HepG2 (cell line): ENCODE measurements around the gene IGFL2. TPM values are rescaled to one million over a fixed set of nuclear protein-coding genes. Genes with fewer than 3 reads are reported as not detected.

ENCODE experiments used
- ESRRA ChIP-seq: sonication (generic); formaldehyde crosslinking; IDR thresholded peaks from 2 replicates; pipeline ENCODE4 v1.5.1; 2020; ENCODE audit warnings: mild to moderate bottlenecking, low read depth, missing genetic modification reagents
- FOSL2 ChIP-seq: sonication (generic); formaldehyde crosslinking; IDR thresholded peaks from 2 replicates; pipeline ENCODE4 v1.4.0; 2020; ENCODE audit warnings: missing genetic modification reagents
- FOXA3 ChIP-seq: IDR thresholded peaks from 2 replicates; pipeline ENCODE4 v1.6.1; 2016; ENCODE audit warnings: missing genetic modification reagents, missing compliant biosample characterization
- HDAC2 ChIP-seq: sonication (generic); formaldehyde crosslinking; IDR thresholded peaks from 2 replicates; pipeline ENCODE4 v1.4.0; 2020; ENCODE audit warnings: missing genetic modification reagents
- HNF4G ChIP-seq, 2 experiments: sonication (generic) in 1 of 2; formaldehyde crosslinking in 1 of 2; IDR thresholded peaks; 2 replicates each; pipeline versions ENCODE4 v1.4.0 to v1.6.1; 2011 to 2020; ENCODE audit warnings: borderline replicate concordance in 2 of 2, low read depth in 2 of 2, mild to moderate bottlenecking in 2 of 2, low read length in 1 of 2, missing genetic modification reagents in 1 of 2, moderate library complexity in 1 of 2
- HNRNPH1 ChIP-seq: fragments of 200-400 bp; formaldehyde crosslinking; optimal IDR thresholded peaks from 2 replicates; pipeline ENCODE3; 2017; ENCODE audit warnings: mild to moderate bottlenecking, low read depth, low read length
- KLF16 ChIP-seq, 2 experiments: sonication (generic) in 1 of 2; formaldehyde crosslinking in 1 of 2; IDR thresholded peaks; 2 replicates each; pipeline versions ENCODE4 v1.6.1 to v1.8.0; 2016 to 2023; ENCODE audit warnings: missing genetic modification reagents in 2 of 2, missing compliant biosample characterization in 1 of 2
- KMT2A ChIP-seq: sonication (generic); formaldehyde crosslinking; IDR thresholded peaks from 2 replicates; pipeline ENCODE4 v1.4.0; 2020; ENCODE audit warnings: missing genetic modification reagents
- MAFF ChIP-seq: IDR thresholded peaks from 2 replicates; pipeline ENCODE4 v1.6.1; 2011; ENCODE audit warnings: low read depth, low read length, improper control_type of control experiment
- MIER3 ChIP-seq: IDR thresholded peaks from 2 replicates; pipeline ENCODE4 v1.6.1; 2016; ENCODE audit warnings: missing compliant biosample characterization, borderline replicate concordance
- NCOR1 ChIP-seq: fragments of 200-600 bp; sonication (generic); IDR thresholded peaks from 2 replicates; pipeline ENCODE4 v1.7.0; 2017; ENCODE audit warnings: antibody characterized with exemption, low read length, borderline replicate concordance
- NR1H2 ChIP-seq: sonication (generic); formaldehyde crosslinking; IDR thresholded peaks from 2 replicates; pipeline ENCODE4 v1.8.1; 2022; ENCODE audit warnings: low read depth, missing genetic modification reagents, borderline replicate concordance
- SAP130 ChIP-seq: IDR thresholded peaks from 2 replicates; pipeline ENCODE4 v1.6.1; 2016; ENCODE audit warnings: low read depth
- ZBED4 ChIP-seq: sonication (generic); formaldehyde crosslinking; IDR thresholded peaks from 2 replicates; pipeline ENCODE4 v1.4.0; 2020; ENCODE audit warnings: missing genetic modification reagents, borderline replicate concordance
- ZBTB38 ChIP-seq: sonication (generic); formaldehyde crosslinking; IDR thresholded peaks from 2 replicates; pipeline ENCODE4 v1.5.1; 2020; ENCODE audit warnings: mild to moderate bottlenecking, missing genetic modification reagents
- ZNF264 ChIP-seq: sonication (generic); formaldehyde crosslinking; IDR thresholded peaks from 2 replicates; pipeline ENCODE4 v1.4.0; 2020; ENCODE audit warnings: missing genetic modification reagents
- ZNF335 ChIP-seq: sonication (generic); formaldehyde crosslinking; IDR thresholded peaks from 2 replicates; pipeline ENCODE4 v1.4.0; 2020; ENCODE audit warnings: missing genetic modification reagents
- ZNF740 ChIP-seq: sonication (generic); formaldehyde crosslinking; IDR thresholded peaks from 2 replicates; pipeline ENCODE4 v1.4.0; 2020; ENCODE audit warnings: missing genetic modification reagents
- ZXDC ChIP-seq: sonication (generic); formaldehyde crosslinking; IDR thresholded peaks from 2 replicates; pipeline ENCODE4 v1.5.0; 2020; ENCODE audit warnings: mild to moderate bottlenecking, missing genetic modification reagents
- polyA plus RNA-seq, 8 experiments: library from polyadenylated mRNA; depleted of rRNA in 3 of 8; stranded (reverse) in 7 of 8; unstranded in 1 of 8; fragments of >200 nt; fragmentation: Illumina TruSeq in 4 of 8; extraction: Trizol in 4 of 8; gene quantifications; 2 replicates each; pipeline versions ENCODE4 v1.2.1 to v1.2.3, GENCODE V29; 2011 to 2016; ENCODE audit warnings: low read depth in 4 of 8, missing spikeins in 1 of 8, mixed read lengths in 1 of 8; ENCODE audit not compliant: insufficient read depth in 1 of 8
- total RNA-seq, 5 experiments: library from RNA; depleted of rRNA; stranded (reverse); fragments of >200 nt; fragmentation: Illumina TruSeq; extraction: Trizol; gene quantifications; 2 replicates each; pipeline ENCODE4 v1.2.3, GENCODE V29; 2016; ENCODE audit warnings: low read depth in 1 of 5

The IGFL2 gene
- total and polyA plus RNA-seq, 2 of the 13 experiments (the other 11 are each of a cell fraction or from before 2014, with no cell fraction given) = not detected

GRCh38 chr19:46189971-46190888, 42.2 kb downstream of the IGFL2 start (continued):
- TF ChIP-seq ZNF335 (CRISPR knock-in tag) (peak; percentile 33; the same call in 1 of the 2 replicates), HDAC2 (CRISPR knock-in tag) (no peak), ZNF740 (CRISPR knock-in tag) (0 out of 2 replicates have a peak, but pooled peaks have one; percentile 25), NCOR1 (peak; percentile 64; the same call in 1 of the 2 replicates), KLF16 (CRISPR knock-in tag; IDR thresholded peaks at IDR 0.05) (no peak), ZXDC (CRISPR knock-in tag) (no peak), FOSL2 (CRISPR knock-in tag) (peak; percentile 86), KMT2A (CRISPR knock-in tag) (no peak), ZBED4 (CRISPR knock-in tag) (peak; percentile 86; the same call in 1 of the 2 replicates), HNRNPH1 (no peak), ZBTB38 (CRISPR knock-in tag) (no peak), ESRRA (CRISPR knock-in tag) (peak; percentile 72; the same call in 1 of the 2 replicates), ZNF264 (CRISPR knock-in tag) (peak; percentile 28; the same call in 1 of the 2 replicates), HNF4G (IDR thresholded peaks at IDR 0.05; ENCODE audit: borderline replicate concordance, low read depth, low read length) (no peak), HNF4G (CRISPR knock-in tag; IDR thresholded peaks at IDR 0.05; ENCODE audit: borderline replicate concordance, low read depth) (0 out of 2 replicates have a peak, but pooled peaks have one; percentile 33), FOXA3 (CRISPR knock-in tag) (peak; percentile 73), SAP130 (CRISPR knock-in tag) (peak; percentile 34; the same call in 1 of the 2 replicates), MAFF (0 out of 2 replicates have a peak, but pooled peaks have one; percentile 10), NR1H2 (CRISPR knock-in tag) (no peak), MIER3 (peak; percentile 55; the same call in 1 of the 2 replicates)
